Measurements from ENCODE around the gene DUOXA2. TPM values are rescaled to one million over a fixed set of nuclear protein-coding genes. Genes with fewer than 3 reads are reported as not detected.
A peak's percentile ranks its signal among the peaks of the same experiment; 100 is the strongest.

The DUOXA2 gene
- total and polyA plus RNA-seq, 2 of the 4 experiments (the other 2 are of a cell fraction): not detected

GRCh38 chr15:45166834-45167630 is 52.9 kb downstream of the DUOXA2 start:
- Histone ChIP-seq H3K56ac (ENCODE audit: extremely low read depth, insufficient read depth, low read length) (0 out of 2 replicates have a peak overlapping the region, but pooled peaks have one; percentile 35), H3K4me3 (ENCODE audit: insufficient read depth, low read depth, low read length) (peak overlapping the region; percentile 59), H3K9ac (ENCODE audit: low read depth, low read length) (peak overlapping the region; percentile 90), H3K9me3 (ENCODE audit: control insufficient read depth, insufficient read depth, low read length) (no peaks in the 10 kb centered on the region), H4K20me1 (ENCODE audit: insufficient read depth, low read length) (no peaks in the 10 kb centered on the region; the same call in 1 of the 2 replicates), H3K9me1 (ENCODE audit: insufficient read depth, low read length) (peaks cover 6% of the 10 kb centered on the region), H3K14ac (replicated peaks; ENCODE audit: low read depth, low read length) (peak overlapping the region; percentile 94), H3K27ac (ENCODE audit: insufficient read depth, low read length) (peak overlapping the region; percentile 91), H2BK120ac (ENCODE audit: low read depth, low read length) (peak overlapping the region; percentile 72), H4K5ac (ENCODE audit: low read depth, low read length) (peak overlapping the region; percentile 93), H3K4ac (ENCODE audit: low read depth, low read length) (peak overlapping the region; percentile 96), H2AFZ (replicated peaks; ENCODE audit: low read length, poor library complexity) (peak overlapping the region; percentile 97), H2BK15ac (ENCODE audit: low read depth, low read length) (no peak overlapping the region), H3K79me1 (ENCODE audit: low read depth in 1 of 2, low read length in 2 of 2) (peaks cover 5 to 20% of the 10 kb centered on the region in 2 experiments), H4K91ac (ENCODE audit: insufficient read depth, low read depth, low read length) (peak overlapping the region; percentile 90), H3K4me2 (ENCODE audit: low read depth, low read length) (peak overlapping the region; percentile 93), H4K8ac (ENCODE audit: low read depth in 2 of 2, low read length in 2 of 2) (peak overlapping the region; percentile 97 to 100), H2AK9ac (replicated peaks; ENCODE audit: low read depth, low read length, poor library complexity) (peak overlapping the region; percentile 98), H2BK5ac (ENCODE audit: low read depth, low read length, poor library complexity, severe bottlenecking) (peak overlapping the region; percentile 68), H3K18ac (ENCODE audit: low read depth, low read length) (peak overlapping the region; percentile 79; the same call in 1 of the 2 replicates), H3K23ac (ENCODE audit: low read depth, low read length) (peak overlapping the region; percentile 12; the same call in 1 of the 2 replicates), H3K27me3 (ENCODE audit: control insufficient read depth, insufficient read depth, low read length) (no peaks in the 10 kb centered on the region), H2AK5ac (ENCODE audit: low read depth, low read length) (peak overlapping the region; percentile 82), H2BK20ac (ENCODE audit: low read depth, low read length) (no peak overlapping the region), H3K4me1 (ENCODE audit: control insufficient read depth, insufficient read depth, low read length) (peaks cover 8% of the 10 kb centered on the region), H3K36me3 (ENCODE audit: control insufficient read depth, insufficient read depth, low read length) (peaks cover 2% of the 10 kb centered on the region; the same call in 1 of the 2 replicates)
- dilution Hi-C loops (cut with HindIII; ENCODE audit: low sequenced_read_pairs, unreplicated experiment): no loop called here
- ChIA-PET CTCF (interaction anchor here (0.6 kb wide), 1 partner anchor 197 kb away, joined by 3 read pairs; no protein-coding TSS in a partner anchor), POLR2A (ENCODE audit: unreplicated experiment) (no interaction called here)
- intact Hi-C loops (cut with micrococcal nuclease): loop anchor here (1.0 kb wide), 2 partner anchors 33 to 290 kb away; no protein-coding TSS in a partner anchor
- WGBS, 2 experiments (ENCODE audit: extremely low coverage in 2 of 2, insufficient read length in 1 of 2): 1% methylated on average over 29 of the region's 79 CpGs; no CpG with 5 or more reads in 1 of the 2 experiments
- in situ Hi-C loops (cut with MboI; ENCODE audit: low sequenced_read_pairs): no loop called here
- DNase-seq (peak; percentile 75), ATAC-seq (ENCODE audit: low read depth) (peak; percentile 85)
- BruUV-seq (replicated peaks): no TSS peak
- TF ChIP-seq CTCF (conservative IDR thresholded peaks at IDR 0.05; ENCODE audit: low read depth, low read length) (peak; percentile 65), ELK1 (IDR thresholded peaks at IDR 0.05; ENCODE audit: borderline replicate concordance, low read depth, low read length) (no peak), FOS (IDR thresholded peaks at IDR 0.05; ENCODE audit: low read depth, low read length) (no peak), NFE2L2 (IDR thresholded peaks at IDR 0.05; ENCODE audit: low read depth, low read length) (no peak), MAZ (IDR thresholded peaks at IDR 0.05; ENCODE audit: borderline replicate concordance, low read depth, low read length) (peak; percentile 71; the same call in 1 of the 2 replicates), CHD1 (IDR thresholded peaks at IDR 0.05; ENCODE audit: low read depth, low read length) (no peak), SMC3 (IDR thresholded peaks at IDR 0.05; ENCODE audit: low read depth, low read length) (peak; percentile 26; the same call in 1 of the 2 replicates), RCOR1 (IDR thresholded peaks at IDR 0.05; ENCODE audit: insufficient replicate concordance, low read length) (no peak), BHLHE40 (IDR thresholded peaks at IDR 0.05; ENCODE audit: low read depth, low read length) (0 out of 2 replicates have a peak, but pooled peaks have one; percentile 15), USF2 (IDR thresholded peaks at IDR 0.05; ENCODE audit: low read depth, low read length) (no peak), RFX5 (IDR thresholded peaks at IDR 0.05; ENCODE audit: low read depth, low read length) (no peak), RAD21 (IDR thresholded peaks at IDR 0.05; ENCODE audit: low read length) (peak; percentile 39)
